H9 (cell line): ENCODE results near the gene DZANK1. TPM values are rescaled to one million over a fixed set of nuclear protein-coding genes. Genes with fewer than 3 reads are reported as not detected.

Source experiments
- DNase-seq: peaks from one replicate; pipeline ENCODE4 v3.0.0-alpha.2; 2017
- H2AFZ ChIP-seq: one replicate; pipeline ENCODE4 v1.6.1; 2013; ENCODE audit warnings: mild to moderate bottlenecking, low read length, control low read depth, moderate library complexity
- H2AK5ac ChIP-seq: 2 replicates; pipeline ENCODE4 v1.6.1; 2013; ENCODE audit warnings: low read length, control low read depth, mixed read lengths; ENCODE audit not compliant: insufficient read length
- H2BK120ac ChIP-seq: one replicate; pipeline ENCODE4 v1.6.1; 2013; ENCODE audit warnings: low read depth, mild to moderate bottlenecking, low read length, control low read depth, inconsistent platforms; ENCODE audit not compliant: poor library complexity, severe bottlenecking
- H2BK12ac ChIP-seq: 2 replicates; pipeline ENCODE4 v1.6.1; 2013; ENCODE audit warnings: low read length, control low read depth, mixed read lengths, low read depth; ENCODE audit not compliant: insufficient read length
- H2BK15ac ChIP-seq: 2 replicates; pipeline ENCODE4 v1.6.1; 2013; ENCODE audit warnings: low read depth, low read length, control low read depth
- H2BK20ac ChIP-seq: one replicate; pipeline ENCODE4 v1.6.1; 2013; ENCODE audit warnings: low read depth, mild to moderate bottlenecking, low read length, control low read depth, inconsistent platforms; ENCODE audit not compliant: poor library complexity, severe bottlenecking
- H2BK5ac ChIP-seq: 2 replicates; pipeline ENCODE4 v1.6.1; 2013; ENCODE audit warnings: low read length, control low read depth, mixed read lengths; ENCODE audit not compliant: insufficient read length
- H3K14ac ChIP-seq: 2 replicates; pipeline ENCODE4 v1.6.1; 2013; ENCODE audit warnings: low read length, control low read depth; ENCODE audit not compliant: insufficient read depth
- H3K18ac ChIP-seq: 2 replicates; pipeline ENCODE4 v1.6.1; 2013; ENCODE audit warnings: low read depth, mild to moderate bottlenecking, mixed read lengths, low read length, control low read depth; ENCODE audit not compliant: insufficient read length
- H3K23ac ChIP-seq: 2 replicates; pipeline ENCODE4 v1.6.1; 2013; ENCODE audit warnings: low read length, control low read depth, mixed read lengths, low read depth; ENCODE audit not compliant: insufficient read length
- H3K23me2 ChIP-seq: 2 replicates; pipeline ENCODE4 v1.6.1; 2013; ENCODE audit warnings: low read depth, mild to moderate bottlenecking, mixed read lengths, low read length, control low read depth; ENCODE audit not compliant: insufficient read length, poor library complexity, severe bottlenecking
- H3K27ac ChIP-seq: 2 replicates; pipeline ENCODE4 v1.5.1; 2013; ENCODE audit warnings: low read length, control low read depth, mixed read lengths, low read depth; ENCODE audit not compliant: insufficient read length
- H3K27me3 ChIP-seq: 2 replicates; pipeline ENCODE4 v1.6.1; 2013; ENCODE audit warnings: low read length, control low read depth, inconsistent platforms; ENCODE audit not compliant: insufficient read depth
- H3K4ac ChIP-seq: 2 replicates; pipeline ENCODE4 v1.6.1; 2013; ENCODE audit warnings: low read depth, mild to moderate bottlenecking, control low read depth, inconsistent platforms, low read length, moderate library complexity
- H3K4me1 ChIP-seq: 2 replicates; pipeline ENCODE4 v1.6.1; 2013; ENCODE audit warnings: low read length, control low read depth, inconsistent platforms; ENCODE audit not compliant: insufficient read depth
- H3K4me2 ChIP-seq: 2 replicates; pipeline ENCODE4 v1.6.1; 2013; ENCODE audit warnings: low read length, control low read depth, mixed read lengths; ENCODE audit not compliant: insufficient read length, insufficient read depth
- H3K56ac ChIP-seq: 2 replicates; pipeline ENCODE4 v1.6.1; 2013; ENCODE audit warnings: low read depth, mild to moderate bottlenecking, mixed read lengths, low read length, control low read depth; ENCODE audit not compliant: insufficient read length
- H3K79me1 ChIP-seq: 2 replicates; pipeline ENCODE4 v1.6.1; 2013; ENCODE audit warnings: low read depth, mild to moderate bottlenecking, moderate library complexity, low read length, control low read depth, inconsistent platforms; ENCODE audit not compliant: insufficient read depth, poor library complexity, severe bottlenecking
- H3K79me2 ChIP-seq: 2 replicates; pipeline ENCODE4 v1.6.1; 2013; ENCODE audit warnings: low read length, control low read depth, inconsistent platforms; ENCODE audit not compliant: insufficient read depth
- H3K9ac ChIP-seq: 2 replicates; pipeline ENCODE4 v1.6.1; 2013; ENCODE audit warnings: low read length, control low read depth, mixed read lengths; ENCODE audit not compliant: insufficient read length; ENCODE audit errors: extremely low read depth
- H3K9me3 ChIP-seq: one replicate; pipeline ENCODE4 v1.6.1; 2013; ENCODE audit warnings: low read depth, low read length, inconsistent platforms; ENCODE audit not compliant: control insufficient read depth
- H3T11ph ChIP-seq: one replicate; pipeline ENCODE4 v1.6.1; 2013; ENCODE audit warnings: mild to moderate bottlenecking, low read length, control low read depth, inconsistent platforms
- H4K20me1 ChIP-seq: one replicate; pipeline ENCODE4 v1.6.1; 2013; ENCODE audit not compliant: control insufficient read depth, insufficient read length, insufficient read depth
- H4K5ac ChIP-seq: 2 replicates; pipeline ENCODE4 v1.6.1; 2013; ENCODE audit warnings: low read depth, mild to moderate bottlenecking, mixed read lengths, low read length, control low read depth; ENCODE audit not compliant: insufficient read length
- H4K8ac ChIP-seq: replicated peaks from 2 replicates; pipeline ENCODE4 v1.6.1; 2013; ENCODE audit warnings: low read length, control low read depth, mixed read lengths, low read depth; ENCODE audit not compliant: insufficient read length
- H4K91ac ChIP-seq: 2 replicates; pipeline ENCODE4 v1.6.1; 2013; ENCODE audit warnings: low read depth, mild to moderate bottlenecking, moderate library complexity, mixed read lengths, low read length, control low read depth; ENCODE audit not compliant: insufficient read length
- H3K27ac Mint-ChIP-seq, 3 experiments: 2 replicates in 2 of 3; 3 replicates in 1 of 3; pipeline ENCODE4 v1.8.0; 2020 to 2021; ENCODE audit warnings: mixed read lengths in 3 of 3, mild to moderate bottlenecking in 1 of 3, moderate library complexity in 1 of 3
- H3K27me3 Mint-ChIP-seq: 2 replicates; pipeline ENCODE4 v1.8.0; 2021; ENCODE audit warnings: low read depth, mild to moderate bottlenecking, moderate library complexity, mixed read lengths
- H3K36me3 Mint-ChIP-seq, 3 experiments: 2 replicates in 2 of 3; 3 replicates in 1 of 3; pipeline ENCODE4 v1.8.0; 2020 to 2021; ENCODE audit warnings: low read depth in 3 of 3, mixed read lengths in 3 of 3; ENCODE audit not compliant: insufficient read depth in 1 of 3
- H3K4me1 Mint-ChIP-seq, 2 experiments: 2 replicates each; pipeline ENCODE4 v1.8.0; 2020; ENCODE audit warnings: mixed read lengths in 2 of 2
- H3K4me3 Mint-ChIP-seq, 2 experiments: 2 replicates in 1 of 2; 3 replicates in 1 of 2; pipeline ENCODE4 v1.8.0; 2020 to 2021; ENCODE audit warnings: mild to moderate bottlenecking in 2 of 2, mixed read lengths in 2 of 2, moderate library complexity in 1 of 2
- H3K9me3 Mint-ChIP-seq, 2 experiments: 2 replicates in 1 of 2; 3 replicates in 1 of 2; pipeline ENCODE4 v1.8.0; 2020; ENCODE audit warnings: mild to moderate bottlenecking in 2 of 2, mixed read lengths in 2 of 2, moderate library complexity in 1 of 2
- WGBS: extraction: QIAGEN DNeasy Blood & Tissue Kit; methylation state at CpG from one replicate; pipeline ENCODE4 v1.1.7; 2013; ENCODE audit warnings: missing lambda C conversion rate, low lambda C conversion rate, mixed read lengths; ENCODE audit not compliant: insufficient read length; ENCODE audit errors: extremely low coverage; 5-methylcytosine and 5-hydroxymethylcytosine counted together
- total RNA-seq: library from RNA; stranded (reverse); gene quantifications from 2 replicates; pipeline ENCODE4 v1.2.1, GENCODE V29; 2021
- TF ChIP-seq, protein P1 (sequence below): fragments of 200-600 bp; sonication (generic); conservative IDR thresholded peaks from 3 replicates; pipeline ENCODE4 v1.8.0; 2021; ENCODE audit warnings: antibody characterized with exemption, mild to moderate bottlenecking

The DZANK1 gene
- total RNA-seq, 1 experiment from 2014 or later, result 10.5 TPM

GRCh38 chr20:18477821-18478220 is 11.0 kb upstream of the DZANK1 start:
- H4K5ac ChIP-seq, result no peak overlapping the region
- no peak for DNase-seq
- no peak overlapping the region for H2AFZ ChIP-seq
- H4K91ac ChIP-seq, result no peak overlapping the region
- no peak overlapping the region for H3K27ac ChIP-seq
- no peaks in the 10 kb centered on the region for H4K20me1 ChIP-seq
- H3T11ph ChIP-seq, result no peak overlapping the region
- TF ChIP-seq, protein P1, sequence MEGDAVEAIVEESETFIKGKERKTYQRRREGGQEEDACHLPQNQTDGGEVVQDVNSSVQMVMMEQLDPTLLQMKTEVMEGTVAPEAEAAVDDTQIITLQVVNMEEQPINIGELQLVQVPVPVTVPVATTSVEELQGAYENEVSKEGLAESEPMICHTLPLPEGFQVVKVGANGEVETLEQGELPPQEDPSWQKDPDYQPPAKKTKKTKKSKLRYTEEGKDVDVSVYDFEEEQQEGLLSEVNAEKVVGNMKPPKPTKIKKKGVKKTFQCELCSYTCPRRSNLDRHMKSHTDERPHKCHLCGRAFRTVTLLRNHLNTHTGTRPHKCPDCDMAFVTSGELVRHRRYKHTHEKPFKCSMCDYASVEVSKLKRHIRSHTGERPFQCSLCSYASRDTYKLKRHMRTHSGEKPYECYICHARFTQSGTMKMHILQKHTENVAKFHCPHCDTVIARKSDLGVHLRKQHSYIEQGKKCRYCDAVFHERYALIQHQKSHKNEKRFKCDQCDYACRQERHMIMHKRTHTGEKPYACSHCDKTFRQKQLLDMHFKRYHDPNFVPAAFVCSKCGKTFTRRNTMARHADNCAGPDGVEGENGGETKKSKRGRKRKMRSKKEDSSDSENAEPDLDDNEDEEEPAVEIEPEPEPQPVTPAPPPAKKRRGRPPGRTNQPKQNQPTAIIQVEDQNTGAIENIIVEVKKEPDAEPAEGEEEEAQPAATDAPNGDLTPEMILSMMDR, result no peak
- no peak overlapping the region for H3K4ac ChIP-seq
- H3K23me2 ChIP-seq, result no peaks in the 10 kb centered on the region
- no peak overlapping the region for H3K9ac ChIP-seq
- no peaks in the 10 kb centered on the region for H3K4me1 ChIP-seq
- no peaks in the 10 kb centered on the region for H3K9me3 ChIP-seq
- H3K79me1 ChIP-seq, result no peaks in the 10 kb centered on the region
- H2AK5ac ChIP-seq, result no peak overlapping the region
- no peaks in the 10 kb centered on the region for H3K79me2 ChIP-seq
- peaks cover 23 to 71% (median 60%) of the 10 kb centered on the region in 3 experiments; a peak in 6 of 7 replicates for H3K36me3 Mint-ChIP-seq
- no peak overlapping the region for H3K4me3 Mint-ChIP-seq
- H3K23ac ChIP-seq, result no peak overlapping the region
- H3K27me3 Mint-ChIP-seq, result no peaks in the 10 kb centered on the region; the same call in 1 of the 2 replicates
- no peak overlapping the region for H2BK12ac ChIP-seq
- H3K27ac Mint-ChIP-seq, result no peak overlapping the region
- no peaks in the 10 kb centered on the region for H3K4me1 Mint-ChIP-seq
- H3K9me3 Mint-ChIP-seq, result no peaks in the 10 kb centered on the region
- no peak overlapping the region for H3K4me2 ChIP-seq
- no peak overlapping the region for H3K14ac ChIP-seq
- no peak overlapping the region for H3K56ac ChIP-seq
- H2BK15ac ChIP-seq, result no peak overlapping the region
- no CpG with 5 or more reads among the region's 1 CpG for WGBS
- no peak overlapping the region for H4K8ac ChIP-seq
- H2BK120ac ChIP-seq, result no peak overlapping the region
- H3K18ac ChIP-seq, result no peak overlapping the region
- no peak overlapping the region for H2BK20ac ChIP-seq
- no peak overlapping the region for H2BK5ac ChIP-seq
- no peaks in the 10 kb centered on the region for H3K27me3 ChIP-seq
